Prostate gland (tissue), 2 donors: ENCODE measurements around the gene IFITM10.

Experiments
- POLR2A ChIP-seq: fragments of 450-650 bp; IDR thresholded peaks from one replicate; pipeline ENCODE4 v1.6.1; 2016; ENCODE audit warnings: antibody characterized with exemption, mild to moderate bottlenecking
- POLR2AphosphoS5 ChIP-seq: sonication (generic); formaldehyde crosslinking; IDR thresholded peaks from one replicate; pipeline ENCODE4 v1.6.1; 2017; ENCODE audit warnings: antibody characterized with exemption
- TF ChIP-seq, protein P1 (sequence below), 4 experiments: fragments of 200-600 bp in 2 of 4; fragments of 450-650 bp in 2 of 4; sonication (generic) in 2 of 4; IDR thresholded peaks; 1 replicate in 3 of 4; 2 replicates in 1 of 4; pipeline ENCODE4 v1.5.1; 2016 to 2019; ENCODE audit warnings: antibody characterized with exemption in 4 of 4, mild to moderate bottlenecking in 2 of 4, moderate library complexity in 2 of 4

DNA sequence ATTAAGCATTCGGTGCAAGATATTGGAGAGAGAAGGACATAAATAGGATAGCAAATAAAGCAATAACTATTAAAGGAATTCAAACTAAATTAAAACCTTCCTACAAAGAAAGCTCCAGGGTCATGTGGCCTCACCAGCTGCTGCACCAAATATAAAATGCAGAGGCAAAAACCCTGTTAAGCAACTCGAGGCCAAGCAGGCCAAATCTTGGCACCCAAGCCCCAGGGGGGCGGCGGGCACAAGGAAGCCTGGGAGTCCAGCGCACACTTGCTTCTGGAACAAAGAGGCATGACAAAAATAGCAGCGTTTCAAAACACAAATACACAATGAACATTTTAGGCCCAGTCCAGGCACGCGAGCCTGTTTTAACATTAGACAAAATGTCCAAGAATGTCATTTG is 32.6 kb downstream of the IFITM10 start:
- TF ChIP-seq POLR2A (no peak), POLR2AphosphoS5 (peak; percentile 42)
- TF ChIP-seq, protein P1, sequence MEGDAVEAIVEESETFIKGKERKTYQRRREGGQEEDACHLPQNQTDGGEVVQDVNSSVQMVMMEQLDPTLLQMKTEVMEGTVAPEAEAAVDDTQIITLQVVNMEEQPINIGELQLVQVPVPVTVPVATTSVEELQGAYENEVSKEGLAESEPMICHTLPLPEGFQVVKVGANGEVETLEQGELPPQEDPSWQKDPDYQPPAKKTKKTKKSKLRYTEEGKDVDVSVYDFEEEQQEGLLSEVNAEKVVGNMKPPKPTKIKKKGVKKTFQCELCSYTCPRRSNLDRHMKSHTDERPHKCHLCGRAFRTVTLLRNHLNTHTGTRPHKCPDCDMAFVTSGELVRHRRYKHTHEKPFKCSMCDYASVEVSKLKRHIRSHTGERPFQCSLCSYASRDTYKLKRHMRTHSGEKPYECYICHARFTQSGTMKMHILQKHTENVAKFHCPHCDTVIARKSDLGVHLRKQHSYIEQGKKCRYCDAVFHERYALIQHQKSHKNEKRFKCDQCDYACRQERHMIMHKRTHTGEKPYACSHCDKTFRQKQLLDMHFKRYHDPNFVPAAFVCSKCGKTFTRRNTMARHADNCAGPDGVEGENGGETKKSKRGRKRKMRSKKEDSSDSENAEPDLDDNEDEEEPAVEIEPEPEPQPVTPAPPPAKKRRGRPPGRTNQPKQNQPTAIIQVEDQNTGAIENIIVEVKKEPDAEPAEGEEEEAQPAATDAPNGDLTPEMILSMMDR (IDR thresholded peaks at IDR 0.05), result no peak
